NOMO-1 treated with DMSO at 0.1 percent for 48 hours (cell line): ENCODE results near the gene GAMT.
"Not testable (repeated sequence)": the region's sequence is repeated elsewhere in the genome, so short reads cannot be mapped to it uniquely, and the experiment has no call there.

Experiments used
- DNase-seq: peaks from one replicate; lab custom pipeline; 2025; ENCODE audit not compliant: unreplicated experiment; lab: John Stamatoyannopoulos, UW

GAMT gene

DNA sequence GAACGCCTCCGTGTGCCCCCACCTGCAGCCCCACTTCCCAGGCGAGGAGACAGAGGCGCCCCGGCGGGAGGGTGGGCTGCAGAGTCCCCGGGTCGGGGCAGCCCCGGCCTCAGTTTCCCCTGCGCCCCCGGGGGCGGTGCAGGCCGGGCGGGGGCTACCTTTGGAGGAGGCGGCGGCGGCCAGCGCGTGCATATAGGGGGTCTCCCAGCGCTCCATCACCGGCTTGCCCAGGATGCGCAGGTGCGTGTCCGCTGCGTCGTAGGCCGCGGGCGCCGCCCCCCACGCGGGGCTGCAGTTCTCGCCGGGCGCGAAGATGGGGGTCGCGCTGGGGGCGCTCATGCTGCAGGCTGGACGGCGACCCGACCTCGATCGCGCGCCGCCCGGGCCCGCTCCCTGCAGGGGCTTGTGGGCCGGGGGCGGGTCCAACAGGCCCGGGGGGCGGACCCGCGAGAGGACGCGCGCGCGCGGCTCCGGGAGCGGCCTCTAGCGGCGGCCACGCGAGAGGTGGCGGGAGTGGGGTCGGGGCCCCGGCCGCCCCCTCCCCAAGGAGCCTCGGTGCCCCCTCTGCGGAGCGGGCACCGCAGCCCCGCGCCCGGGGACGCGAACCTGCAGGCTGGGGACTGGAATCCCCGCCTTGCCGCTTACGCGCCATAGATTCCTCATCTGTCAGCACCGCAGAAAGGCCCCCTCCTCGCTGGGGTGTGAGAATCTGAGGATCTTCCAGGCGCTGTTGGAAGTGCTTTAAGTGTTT lies at the start of gene GAMT:
GAMT (minus strand) TSS at position 405 of the 751 bp plus-strand sequence; CDS start at position 339, 66 bp downstream.
- DNase-seq = no peak

DNA sequence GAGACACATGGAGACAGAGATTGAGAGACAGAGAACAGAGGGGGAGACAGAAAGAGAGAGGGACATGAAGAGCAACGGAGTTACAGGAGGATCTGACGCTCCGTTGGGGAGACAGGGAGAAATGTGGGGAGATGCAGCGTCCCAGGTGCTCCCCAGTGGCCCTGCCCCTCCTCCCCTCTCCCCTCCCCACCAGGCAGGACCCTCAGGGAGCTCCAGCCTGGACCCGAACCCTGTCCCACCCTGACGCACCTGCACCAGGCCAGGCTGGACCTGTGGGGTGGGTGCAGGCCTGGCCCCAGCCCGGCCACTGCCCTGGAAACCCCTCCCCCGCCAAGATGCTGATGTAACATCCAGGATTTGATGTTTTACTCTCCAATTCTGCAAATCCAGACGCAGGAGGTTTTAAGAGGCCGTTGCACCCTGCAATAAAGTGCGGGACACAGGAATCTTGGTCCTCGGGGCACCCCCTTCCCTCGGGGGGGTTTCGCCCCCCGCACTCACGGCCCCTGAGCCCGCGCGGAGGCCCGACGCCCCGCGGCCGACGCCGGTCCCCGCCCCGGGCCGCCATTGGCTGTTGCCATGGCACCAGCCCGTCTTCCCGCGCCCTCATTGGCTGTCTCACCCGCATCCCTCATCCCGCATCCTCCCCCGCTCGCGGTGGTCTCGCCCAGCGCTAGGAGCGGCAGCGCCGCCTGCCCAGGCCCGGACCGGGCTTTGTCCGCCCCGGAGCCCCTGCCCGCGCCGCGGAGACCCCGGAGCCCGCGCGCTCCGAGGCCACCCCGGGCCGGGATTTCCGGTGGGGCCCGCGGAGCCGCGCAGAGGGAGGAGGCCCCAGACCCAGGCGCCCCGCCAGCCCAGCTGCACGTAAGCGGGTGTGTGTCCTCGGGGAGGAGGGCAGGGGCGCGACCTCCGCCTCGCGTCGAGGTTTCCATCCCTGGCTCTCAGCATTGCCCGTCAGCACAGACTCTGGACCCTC lies 48.4 kb upstream of the GAMT start, which contains the start of gene APC2:
APC2 (plus strand) TSS at position 655 of the 976 bp plus-strand sequence. CDS start 2,881 bp downstream, outside the sequence.
- no peak for DNase-seq

DNA sequence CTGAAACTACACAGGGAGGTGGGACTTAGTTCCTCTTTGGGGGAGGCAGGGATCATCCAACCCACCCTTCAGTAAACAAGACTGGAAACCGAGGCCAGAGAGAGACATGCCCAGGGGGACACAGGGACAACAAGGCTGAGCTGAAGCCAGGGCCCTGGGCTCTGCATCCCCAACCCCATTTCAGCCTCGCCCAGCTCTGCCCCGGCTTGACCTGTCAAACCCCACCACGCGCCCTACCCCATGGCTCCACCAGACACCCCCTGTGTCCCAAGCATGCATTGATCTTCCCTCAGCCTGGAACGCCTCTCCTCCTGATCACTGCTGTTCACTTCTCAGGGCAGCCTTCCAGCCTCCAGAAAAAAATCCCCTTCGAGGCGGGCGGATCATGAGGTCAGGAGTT lies 46.6 kb upstream of the GAMT start:
- no peak for DNase-seq

DNA sequence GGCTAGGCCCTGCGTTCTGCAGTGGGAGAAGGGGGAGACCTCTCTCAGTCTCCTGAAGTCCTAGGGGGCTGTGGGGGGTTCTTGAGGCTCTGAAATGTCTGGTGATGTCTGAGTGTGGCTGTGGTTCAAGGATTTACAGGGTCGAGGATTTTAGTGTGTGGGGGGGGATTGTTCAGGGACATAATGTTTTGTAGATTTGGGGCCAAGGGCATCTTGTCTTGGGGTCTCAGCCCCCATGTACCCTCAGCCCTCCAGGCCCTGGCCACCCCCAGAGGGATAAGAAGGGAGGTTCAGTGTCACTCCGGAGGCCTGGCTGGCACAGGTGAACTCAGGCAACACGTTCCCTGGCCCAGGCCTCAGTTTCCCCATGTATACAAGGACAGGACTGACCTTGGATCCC lies 46.2 kb upstream of the GAMT start:
- no peak for DNase-seq

DNA sequence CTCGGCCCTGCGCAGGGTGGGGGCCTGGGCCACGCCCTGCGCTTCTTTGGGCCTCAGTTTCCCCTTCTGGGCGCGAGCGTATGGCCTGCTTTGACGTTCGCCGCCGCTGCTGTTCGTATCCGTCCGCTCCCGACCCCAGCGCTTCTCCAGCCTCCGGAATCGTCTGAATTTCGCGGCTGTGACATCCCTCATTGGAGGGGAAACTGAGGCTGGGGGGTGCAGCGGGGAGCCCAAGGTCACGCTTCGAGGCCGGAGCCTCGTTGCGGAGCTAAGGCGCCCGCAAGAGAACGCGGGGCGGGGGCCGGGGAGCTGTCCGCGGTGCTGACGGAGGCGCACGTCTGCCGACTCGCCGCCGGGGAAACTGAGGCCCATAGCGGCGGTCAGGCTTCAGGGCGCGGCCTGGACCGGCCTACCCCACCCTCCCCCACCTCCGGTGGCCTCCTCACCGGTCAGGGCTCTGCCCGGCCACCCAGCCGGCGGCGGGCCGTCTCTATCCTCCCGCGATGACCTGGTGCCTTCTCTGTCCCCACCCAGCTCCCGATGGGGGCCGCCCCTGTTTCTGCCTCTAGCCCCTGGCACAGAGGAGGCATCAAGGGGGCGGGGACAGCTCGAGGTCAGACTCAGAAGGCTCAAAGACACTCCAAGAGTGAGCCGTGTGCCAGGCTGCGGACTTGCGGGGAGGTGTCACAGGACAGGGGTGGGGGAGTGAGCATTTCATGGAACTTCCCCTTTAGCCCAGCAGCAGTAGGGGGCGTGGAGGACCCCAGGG lies 45.6 kb upstream of the GAMT start:
- no peak for DNase-seq

- no peak for DNase-seq
Observed at GRCh38 chr19:1445932-1446712, 44.8 kb upstream of the GAMT start.

DNA sequence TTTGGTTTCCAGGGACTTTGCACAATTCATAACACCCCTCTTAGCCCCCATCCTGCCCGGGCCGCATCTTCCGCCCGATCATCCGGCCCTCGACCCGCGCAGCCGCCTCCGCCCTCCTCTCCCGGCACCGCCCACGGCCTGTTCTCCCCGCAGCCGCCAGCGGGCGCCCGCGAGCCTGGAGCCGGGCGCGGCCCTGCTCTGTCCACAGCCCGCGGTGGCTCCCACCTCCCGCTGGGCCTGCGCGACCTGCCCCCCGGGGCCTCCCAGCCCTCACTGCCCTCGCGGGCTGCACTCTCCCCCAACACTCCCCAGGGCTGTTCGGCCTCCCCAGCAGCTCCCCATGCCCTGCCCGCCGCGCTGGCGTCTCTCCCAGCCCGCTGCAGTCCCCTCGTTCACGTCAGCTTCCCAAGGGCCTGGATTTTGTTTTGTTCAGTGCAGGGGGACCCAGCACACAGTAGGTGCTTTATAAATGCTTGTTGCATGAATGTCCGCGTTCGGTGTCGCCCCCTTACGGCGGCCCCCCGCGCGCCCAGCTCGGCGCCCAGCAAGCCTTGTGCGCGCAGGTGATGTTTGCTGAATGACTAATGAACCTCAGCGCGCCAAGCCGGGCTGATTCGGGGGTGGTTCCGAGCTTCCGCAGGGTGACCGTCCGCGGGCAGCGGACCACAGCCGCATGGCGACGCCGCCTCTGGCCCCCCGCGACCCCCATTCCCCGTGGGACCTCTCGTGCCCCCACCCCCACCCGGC lies 44.0 kb upstream of the GAMT start:
- DNase-seq = peak; percentile 46

DNA sequence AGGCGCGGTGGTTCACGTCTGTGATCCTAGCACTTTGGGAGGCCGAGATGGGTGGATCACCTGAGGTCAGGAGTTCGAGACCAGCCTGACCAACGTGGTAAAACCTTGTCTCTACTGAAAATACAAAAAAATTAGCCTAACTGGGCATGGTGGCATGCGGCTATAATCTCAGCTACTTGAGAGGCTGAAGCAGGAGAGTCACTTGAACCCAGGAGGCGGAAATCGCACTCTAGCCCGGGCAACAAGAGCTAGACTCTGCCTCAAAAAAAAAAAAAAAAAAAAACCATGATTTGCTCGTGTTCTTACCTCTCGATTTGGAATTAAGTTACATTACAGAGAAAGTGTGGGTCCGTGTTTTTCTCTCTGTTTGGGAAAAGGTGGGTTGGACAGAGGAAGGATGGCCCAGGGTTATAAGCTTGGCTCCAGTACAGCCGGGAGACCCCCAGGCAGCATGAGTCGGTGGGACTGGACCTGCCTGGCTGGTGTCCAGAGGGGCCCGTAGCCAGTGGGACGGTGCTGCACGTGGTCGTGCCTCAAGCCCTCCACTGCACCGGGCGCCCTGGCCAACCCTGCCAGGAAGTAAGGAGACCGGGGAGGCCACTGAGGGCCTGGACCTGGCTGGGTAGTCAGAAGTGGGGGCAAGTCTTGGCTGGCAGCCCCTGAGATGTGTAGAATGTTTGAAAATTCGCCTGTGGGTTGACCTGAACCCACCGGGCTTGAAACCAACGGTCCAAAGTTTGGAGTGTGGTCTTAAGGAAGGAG lies 40.5 kb upstream of the GAMT start:
- no peak for DNase-seq

DNA sequence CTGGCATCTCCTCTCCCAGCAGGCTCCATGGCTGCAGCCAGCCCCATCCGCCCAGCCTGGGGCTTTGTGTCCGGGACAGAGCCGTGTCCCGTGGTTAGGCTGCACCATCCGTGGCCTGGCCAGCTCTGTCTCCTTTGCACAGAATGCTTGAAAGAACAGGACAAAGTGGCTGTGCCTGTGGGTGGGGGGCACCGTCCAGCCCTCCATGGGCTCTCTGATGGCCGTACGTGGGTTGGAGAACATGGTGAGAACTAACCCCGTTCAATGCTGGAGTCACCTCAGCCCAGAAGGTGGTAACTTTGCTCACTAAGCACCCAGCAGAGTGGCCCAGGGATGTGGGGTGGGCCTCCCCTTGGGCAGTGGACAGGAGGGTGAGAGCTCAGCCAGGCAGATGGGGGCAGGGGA lies 39.7 kb upstream of the GAMT start:
- no peak for DNase-seq

- no peak for DNase-seq
Observed at GRCh38 chr19:1440418-1440801, 39.1 kb upstream of the GAMT start.

DNA sequence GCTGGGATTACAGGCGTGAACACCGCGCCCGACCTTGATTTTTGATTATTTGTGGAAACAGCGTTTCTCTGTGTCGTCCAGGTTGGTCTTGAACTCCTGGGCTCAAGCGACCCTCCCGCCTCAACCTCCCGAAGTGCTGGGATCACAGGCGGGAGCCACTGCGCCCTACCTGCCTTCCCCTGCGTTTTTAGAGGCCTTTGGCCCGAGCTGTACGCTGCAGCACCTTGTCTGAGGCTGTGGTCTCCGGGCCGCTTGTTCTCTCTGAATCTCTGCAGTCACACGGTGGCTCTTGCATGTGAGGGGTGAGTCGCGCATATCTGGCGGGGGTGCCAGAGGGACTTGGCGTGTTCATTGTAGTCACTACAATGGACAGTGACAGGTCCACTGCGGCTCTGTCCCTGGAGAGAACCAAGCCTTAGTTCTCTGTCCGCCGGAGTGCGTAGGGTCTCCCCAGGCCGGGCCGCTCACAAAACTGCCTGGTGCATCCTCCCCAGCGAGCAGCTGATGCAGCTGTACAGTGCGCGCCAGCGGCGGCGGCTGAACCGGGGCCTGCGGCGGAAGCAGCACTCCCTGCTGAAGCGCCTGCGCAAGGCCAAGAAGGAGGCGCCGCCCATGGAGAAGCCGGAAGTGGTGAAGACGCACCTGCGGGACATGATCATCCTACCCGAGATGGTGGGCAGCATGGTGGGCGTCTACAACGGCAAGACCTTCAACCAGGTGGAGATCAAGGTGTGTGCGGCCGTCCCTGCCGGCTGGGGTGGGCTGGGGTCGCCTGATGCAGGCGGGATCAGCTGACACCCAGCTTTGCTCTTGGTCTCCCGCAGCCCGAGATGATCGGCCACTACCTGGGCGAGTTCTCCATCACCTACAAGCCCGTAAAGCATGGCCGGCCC lies 38.4 kb upstream of the GAMT start:
- DNase-seq = not testable (repeated sequence)

GRCh38 chr19:1438933-1439354 lies 37.6 kb upstream of the GAMT start:
- DNase-seq = no peak

DNA sequence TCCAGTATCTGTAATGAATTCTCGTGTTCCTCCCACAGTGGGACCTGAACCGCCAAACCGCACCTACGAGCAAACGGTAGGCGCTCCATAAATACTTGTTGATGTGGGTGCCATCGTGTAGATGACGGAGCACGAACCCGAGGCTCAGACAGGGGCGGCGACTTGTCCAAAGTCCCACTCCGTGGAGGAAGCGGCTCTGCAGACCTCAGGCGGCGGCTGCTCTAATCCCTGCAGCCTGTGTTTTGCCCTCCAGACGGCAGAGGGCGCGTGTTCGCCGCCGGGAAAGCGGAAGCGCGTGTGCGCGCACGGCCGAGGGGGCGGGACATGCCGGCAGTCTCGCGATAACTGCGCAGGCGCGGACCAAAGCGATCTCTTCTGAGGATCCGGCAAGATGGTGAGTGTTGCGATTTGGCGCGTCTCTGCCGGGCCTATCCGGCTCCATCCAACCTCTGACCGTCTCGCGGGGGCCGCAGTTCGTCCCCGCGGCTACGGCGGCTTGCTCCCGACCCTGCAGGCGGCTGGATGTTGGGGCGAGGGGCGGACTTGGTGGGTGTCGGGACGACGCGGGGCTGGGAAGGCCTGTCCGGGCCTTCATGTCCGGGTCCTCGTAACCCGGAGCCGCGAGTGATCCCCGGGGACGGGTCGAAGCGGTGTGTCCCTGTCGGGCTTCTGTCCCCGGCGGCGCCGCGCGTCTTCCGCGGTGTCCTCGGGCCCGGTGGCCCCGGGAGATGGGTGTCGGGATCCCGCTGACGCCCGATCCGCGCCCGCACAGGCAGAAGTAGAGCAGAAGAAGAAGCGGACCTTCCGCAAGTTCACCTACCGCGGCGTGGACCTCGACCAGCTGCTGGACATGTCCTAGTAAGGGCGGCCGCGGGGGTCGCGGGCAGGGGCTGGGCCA lies 36.9 kb upstream of the GAMT start, which contains the start of gene RPS15:
RPS15 (plus strand) TSS at position 362 of the 898 bp plus-strand sequence; CDS start at position 392, 30 bp downstream.
- peak; percentile 84 for DNase-seq

GRCh38 chr19:1437609-1438008 lies 36.3 kb upstream of the GAMT start:
- DNase-seq = no peak

DNA sequence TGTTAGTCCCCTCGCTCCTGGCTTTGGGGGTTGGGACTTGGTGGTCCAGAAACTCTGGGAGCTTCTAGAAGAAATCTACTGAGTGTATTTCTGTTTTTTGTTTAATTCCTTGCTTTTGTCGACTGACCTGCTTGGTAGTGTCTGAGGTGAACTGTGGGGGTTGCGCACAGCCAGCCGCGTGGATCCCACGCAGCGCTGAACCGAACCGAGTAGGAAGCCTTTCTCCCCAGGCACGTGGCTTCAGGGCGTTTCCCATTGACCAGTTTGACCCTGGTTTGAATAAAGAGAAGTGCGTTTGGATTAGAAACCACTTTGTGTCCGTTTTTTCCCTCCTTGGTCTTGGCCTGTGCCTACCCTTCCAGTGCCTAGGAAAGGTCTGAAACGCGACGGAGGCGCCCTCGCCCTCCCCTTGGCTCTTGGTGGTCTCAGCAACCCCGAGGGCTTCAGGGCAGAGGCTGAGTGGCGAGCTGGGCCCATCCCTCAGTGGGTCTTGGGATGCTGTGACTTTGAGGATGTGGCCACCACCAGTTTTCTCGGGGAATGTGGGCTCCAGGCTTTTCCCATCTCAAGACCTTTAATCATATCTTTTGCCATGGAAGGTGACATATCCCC lies 34.1 kb upstream of the GAMT start:
- DNase-seq = no peak

GRCh38 chr19:1434577-1435060 lies 33.3 kb upstream of the GAMT start:
- DNase-seq = no peak
